Neural progenitor cell (in vitro differentiated cells): ENCODE data around the gene FAM83B. TPM values are rescaled to one million over a fixed set of nuclear protein-coding genes. Genes with fewer than 3 reads are reported as not detected.

Source experiments
- DNase-seq: peaks from one replicate; pipeline ENCODE4 v3.0.0-alpha.2; 2016; ENCODE audit warnings: low spot score
- H2AFZ ChIP-seq: fragments of 200-600 bp; sonication (generic); replicated peaks from 2 replicates; pipeline ENCODE4 v1.6.1; 2016; ENCODE audit warnings: antibody characterized with exemption
- H3F3A ChIP-seq: fragments of 200-600 bp; sonication (generic); 2 replicates; pipeline ENCODE4 v1.6.1; 2016; ENCODE audit warnings: antibody characterized with exemption, low read depth
- H3K27ac ChIP-seq: fragments of 200-600 bp; sonication (generic); 2 replicates; pipeline ENCODE4 v1.5.1; 2016; ENCODE audit warnings: mild to moderate bottlenecking
- H3K27me3 ChIP-seq: fragments of 200-600 bp; sonication (generic); 2 replicates; pipeline ENCODE4 v1.6.1; 2016; ENCODE audit warnings: mild to moderate bottlenecking, moderate library complexity
- H3K36me3 ChIP-seq: fragments of 200-600 bp; sonication (generic); 2 replicates; pipeline ENCODE4 v1.5.1; 2016
- H3K4me1 ChIP-seq: fragments of 200-600 bp; sonication (generic); 2 replicates; pipeline ENCODE4 v1.6.1; 2016; ENCODE audit warnings: mixed run types
- H3K4me2 ChIP-seq: fragments of 200-600 bp; sonication (generic); 2 replicates; pipeline ENCODE4 v1.6.1; 2016
- H3K4me3 ChIP-seq: fragments of 200-600 bp; sonication (generic); 2 replicates; pipeline ENCODE4 v1.5.1; 2016
- H3K79me2 ChIP-seq: fragments of 200-600 bp; sonication (generic); 2 replicates; pipeline ENCODE4 v1.6.1; 2016; ENCODE audit warnings: low read depth
- H3K9ac ChIP-seq: fragments of 200-600 bp; sonication (generic); 2 replicates; pipeline ENCODE4 v1.6.1; 2016
- H3K9me3 ChIP-seq: fragments of 200-600 bp; sonication (generic); 2 replicates; pipeline ENCODE4 v1.5.1; 2016; ENCODE audit warnings: low read depth
- H4K20me1 ChIP-seq: fragments of 200-600 bp; sonication (generic); 2 replicates; pipeline ENCODE4 v1.6.1; 2016; ENCODE audit warnings: low read depth
- H3K27ac Mint-ChIP-seq: 3 replicates; pipeline ENCODE4 v1.8.0; 2021; ENCODE audit warnings: mixed read lengths
- H3K27me3 Mint-ChIP-seq: 2 replicates; pipeline ENCODE4 v1.8.0; 2022; ENCODE audit warnings: low read depth, mild to moderate bottlenecking, inconsistent platforms, moderate library complexity, mixed read lengths; ENCODE audit not compliant: insufficient read depth
- H3K36me3 Mint-ChIP-seq: 3 replicates; pipeline ENCODE4 v1.8.0; 2021; ENCODE audit warnings: mixed read lengths
- H3K4me1 Mint-ChIP-seq: 3 replicates; pipeline ENCODE4 v1.8.0; 2021; ENCODE audit warnings: mixed read lengths
- H3K4me3 Mint-ChIP-seq: 3 replicates; pipeline ENCODE4 v1.8.0; 2021; ENCODE audit warnings: mild to moderate bottlenecking, moderate library complexity, mixed read lengths
- H3K9me3 Mint-ChIP-seq: 3 replicates; pipeline ENCODE4 v1.8.0; 2020; ENCODE audit warnings: mixed read lengths
- EZH2 ChIP-seq: fragments of 200-600 bp; sonication (generic); IDR thresholded peaks from 2 replicates; pipeline ENCODE4 v1.6.1; 2017; ENCODE audit warnings: antibody characterized with exemption, mild to moderate bottlenecking, moderate library complexity
- EZH2phosphoT487 ChIP-seq: fragments of 200-600 bp; sonication (generic); IDR thresholded peaks from 2 replicates; pipeline ENCODE4 v1.6.1; 2017; ENCODE audit warnings: antibody characterized with exemption
- total RNA-seq: library from RNA; depleted of rRNA; stranded (reverse); fragments of >200 nt; gene quantifications from 2 replicates; pipeline ENCODE4 v1.2.3, GENCODE V29; 2015; ENCODE audit warnings: low replicate concordance
- TF ChIP-seq, protein P1 (sequence below): fragments of 200-600 bp; sonication (generic); IDR thresholded peaks from 2 replicates; pipeline ENCODE4 v1.5.1; 2017; ENCODE audit warnings: antibody characterized with exemption, mild to moderate bottlenecking

Gene FAM83B
- total RNA-seq, 1 donor from 2014 or later, result 5.3 TPM

DNA sequence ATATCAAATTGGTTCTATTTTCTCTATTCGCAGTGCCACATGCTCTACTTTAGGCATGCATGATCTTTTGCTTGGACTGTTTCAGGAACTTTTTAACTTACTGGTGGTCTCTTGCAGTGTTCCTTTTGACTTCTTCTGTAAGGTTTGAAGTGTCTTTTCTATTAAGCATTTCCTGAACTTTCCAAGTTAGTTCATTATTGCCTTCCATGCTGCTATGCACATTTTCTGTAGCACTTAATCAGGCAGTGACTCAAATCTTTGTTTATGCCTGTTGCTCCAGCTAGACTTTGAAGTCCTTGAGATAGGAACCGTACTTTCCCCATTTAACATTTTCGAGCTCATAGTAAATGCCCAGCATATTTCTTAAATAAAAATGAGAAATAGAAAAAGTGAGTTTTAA, 52.2 kb downstream of the FAM83B start:
- H4K20me1 ChIP-seq, result no peaks in the 10 kb centered on the region
- no peak overlapping the region for H3K4me3 Mint-ChIP-seq
- H3K4me1 ChIP-seq, result peaks cover 7% of the 10 kb centered on the region
- H3K79me2 ChIP-seq, result no peaks in the 10 kb centered on the region
- H3K9me3 ChIP-seq, result no peaks in the 10 kb centered on the region
- H3K9me3 Mint-ChIP-seq, result no peaks in the 10 kb centered on the region
- H3K27ac ChIP-seq, result no peak overlapping the region
- H3K27me3 ChIP-seq, result no peaks in the 10 kb centered on the region
- H3K4me2 ChIP-seq, result no peak overlapping the region
- no peaks in the 10 kb centered on the region for H3F3A ChIP-seq
- no peak overlapping the region for H2AFZ ChIP-seq
- TF ChIP-seq, protein P1, sequence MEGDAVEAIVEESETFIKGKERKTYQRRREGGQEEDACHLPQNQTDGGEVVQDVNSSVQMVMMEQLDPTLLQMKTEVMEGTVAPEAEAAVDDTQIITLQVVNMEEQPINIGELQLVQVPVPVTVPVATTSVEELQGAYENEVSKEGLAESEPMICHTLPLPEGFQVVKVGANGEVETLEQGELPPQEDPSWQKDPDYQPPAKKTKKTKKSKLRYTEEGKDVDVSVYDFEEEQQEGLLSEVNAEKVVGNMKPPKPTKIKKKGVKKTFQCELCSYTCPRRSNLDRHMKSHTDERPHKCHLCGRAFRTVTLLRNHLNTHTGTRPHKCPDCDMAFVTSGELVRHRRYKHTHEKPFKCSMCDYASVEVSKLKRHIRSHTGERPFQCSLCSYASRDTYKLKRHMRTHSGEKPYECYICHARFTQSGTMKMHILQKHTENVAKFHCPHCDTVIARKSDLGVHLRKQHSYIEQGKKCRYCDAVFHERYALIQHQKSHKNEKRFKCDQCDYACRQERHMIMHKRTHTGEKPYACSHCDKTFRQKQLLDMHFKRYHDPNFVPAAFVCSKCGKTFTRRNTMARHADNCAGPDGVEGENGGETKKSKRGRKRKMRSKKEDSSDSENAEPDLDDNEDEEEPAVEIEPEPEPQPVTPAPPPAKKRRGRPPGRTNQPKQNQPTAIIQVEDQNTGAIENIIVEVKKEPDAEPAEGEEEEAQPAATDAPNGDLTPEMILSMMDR, result no peak
- TF ChIP-seq EZH2 (no peak), EZH2phosphoT487 (no peak)
- no peak overlapping the region for H3K4me3 ChIP-seq
- no peak overlapping the region for H3K9ac ChIP-seq
- no peaks in the 10 kb centered on the region for H3K27me3 Mint-ChIP-seq
- H3K36me3 ChIP-seq, result no peaks in the 10 kb centered on the region
- DNase-seq, result no peak
- H3K27ac Mint-ChIP-seq, result no peak overlapping the region
- H3K36me3 Mint-ChIP-seq, result no peaks in the 10 kb centered on the region
- peaks cover 6% of the 10 kb centered on the region for H3K4me1 Mint-ChIP-seq

DNA sequence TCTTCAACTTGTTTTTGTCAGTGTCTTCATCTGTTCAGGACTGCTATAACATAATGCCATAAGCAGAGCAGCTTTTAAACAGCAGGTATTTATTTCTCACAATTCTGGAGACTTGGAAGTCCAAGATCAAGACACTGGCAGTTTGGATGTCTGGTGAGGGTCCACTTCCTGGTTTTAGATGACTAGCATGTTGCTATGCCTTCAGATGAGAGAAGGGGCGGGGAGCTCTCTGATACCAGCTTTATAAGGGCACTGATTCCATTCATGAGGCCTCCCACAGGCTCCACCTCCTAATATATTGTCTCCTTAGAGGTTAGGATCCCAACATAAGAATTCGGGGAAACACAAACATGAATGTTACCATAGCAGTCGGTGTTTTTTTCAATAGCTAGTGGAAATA, 52.9 kb downstream of the FAM83B start:
- no peak for DNase-seq
- H3K9ac ChIP-seq, result no peak overlapping the region
- TF ChIP-seq, protein P1, result no peak
- TF ChIP-seq EZH2 (no peak), EZH2phosphoT487 (no peak)
- H3K4me2 ChIP-seq, result no peak overlapping the region
- no peaks in the 10 kb centered on the region for H3K9me3 ChIP-seq
- no peak overlapping the region for H2AFZ ChIP-seq
- H3K27me3 Mint-ChIP-seq, result no peaks in the 10 kb centered on the region
- H3K36me3 ChIP-seq, result no peaks in the 10 kb centered on the region
- H3K9me3 Mint-ChIP-seq, result no peaks in the 10 kb centered on the region
- H4K20me1 ChIP-seq, result no peaks in the 10 kb centered on the region
- H3K27ac ChIP-seq, result no peak overlapping the region
- H3K79me2 ChIP-seq, result no peaks in the 10 kb centered on the region
- no peak overlapping the region for H3K4me3 ChIP-seq
- H3F3A ChIP-seq, result no peaks in the 10 kb centered on the region
- H3K4me1 Mint-ChIP-seq, result peaks cover 6% of the 10 kb centered on the region
- peaks cover 7% of the 10 kb centered on the region for H3K4me1 ChIP-seq
- H3K4me3 Mint-ChIP-seq, result no peak overlapping the region
- no peak overlapping the region for H3K27ac Mint-ChIP-seq
- no peaks in the 10 kb centered on the region for H3K27me3 ChIP-seq
- H3K36me3 Mint-ChIP-seq, result no peaks in the 10 kb centered on the region

DNA sequence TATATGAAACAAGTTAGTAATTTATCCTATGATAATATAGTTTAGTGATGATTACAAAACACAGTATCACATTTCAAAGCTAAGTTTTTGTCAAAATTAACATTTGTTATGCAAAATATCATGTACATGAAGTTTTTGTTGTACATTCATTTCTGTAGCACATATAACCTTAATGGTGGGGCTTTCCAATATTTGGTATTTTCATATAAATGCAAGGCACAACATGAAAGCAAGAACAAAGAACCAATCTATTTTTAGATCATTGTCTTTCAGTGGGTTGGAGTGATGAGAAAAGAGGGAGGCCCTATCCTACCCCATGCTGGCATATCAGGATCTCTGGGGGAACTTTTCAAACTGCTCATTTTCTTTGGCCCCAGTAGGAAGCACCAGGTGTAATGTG, 53.4 kb downstream of the FAM83B start:
- peaks cover 6% of the 10 kb centered on the region for H3K4me1 Mint-ChIP-seq
- Histone ChIP-seq H3F3A (no peaks in the 10 kb centered on the region), H3K4me3 (no peak overlapping the region), H3K36me3 (no peaks in the 10 kb centered on the region), H3K9me3 (no peaks in the 10 kb centered on the region), H3K27me3 (no peaks in the 10 kb centered on the region), H3K27ac (no peak overlapping the region), H3K9ac (no peak overlapping the region), H3K79me2 (no peaks in the 10 kb centered on the region), H2AFZ (no peak overlapping the region), H4K20me1 (no peaks in the 10 kb centered on the region), H3K4me2 (no peak overlapping the region), H3K4me1 (peaks cover 7% of the 10 kb centered on the region)
- H3K9me3 Mint-ChIP-seq, result no peaks in the 10 kb centered on the region
- no peaks in the 10 kb centered on the region for H3K27me3 Mint-ChIP-seq
- TF ChIP-seq EZH2phosphoT487, result no peak
- TF ChIP-seq, protein P1, result no peak
- TF ChIP-seq EZH2, result no peak
- no peak overlapping the region for H3K27ac Mint-ChIP-seq
- no peak for DNase-seq
- no peaks in the 10 kb centered on the region for H3K36me3 Mint-ChIP-seq
- no peak overlapping the region for H3K4me3 Mint-ChIP-seq

DNA sequence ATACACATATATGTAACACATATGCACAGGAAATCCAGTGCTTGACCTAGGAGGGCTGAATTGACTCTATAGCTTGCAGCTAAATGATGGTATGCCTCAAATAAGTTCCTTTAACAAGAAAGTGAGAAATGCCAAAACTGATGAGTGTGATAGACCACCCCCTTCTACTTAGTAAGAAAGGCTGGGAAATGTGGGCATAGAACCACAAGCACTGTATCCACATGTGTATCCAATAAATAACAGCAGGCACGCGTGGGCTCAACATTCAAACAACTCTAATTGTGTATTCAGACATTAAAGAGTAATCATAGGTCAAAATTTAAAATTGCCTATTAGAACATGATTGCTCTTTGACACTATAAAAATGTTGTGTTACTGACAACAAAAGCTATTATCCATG, 54.1 kb downstream of the FAM83B start:
- no peaks in the 10 kb centered on the region for H3K9me3 ChIP-seq
- no peak overlapping the region for H2AFZ ChIP-seq
- Mint-ChIP-seq H3K27ac (no peak overlapping the region), H3K27me3 (no peaks in the 10 kb centered on the region), H3K4me3 (no peak overlapping the region), H3K4me1 (peaks cover 6% of the 10 kb centered on the region), H3K36me3 (no peaks in the 10 kb centered on the region), H3K9me3 (no peaks in the 10 kb centered on the region)
- no peak overlapping the region for H3K4me3 ChIP-seq
- no peak overlapping the region for H3K27ac ChIP-seq
- H3K36me3 ChIP-seq, result no peaks in the 10 kb centered on the region
- TF ChIP-seq EZH2phosphoT487 (no peak), EZH2 (no peak)
- TF ChIP-seq, protein P1, result no peak
- no peaks in the 10 kb centered on the region for H4K20me1 ChIP-seq
- H3K27me3 ChIP-seq, result no peaks in the 10 kb centered on the region
- H3K9ac ChIP-seq, result no peak overlapping the region
- H3K4me1 ChIP-seq, result peaks cover 7% of the 10 kb centered on the region
- H3K79me2 ChIP-seq, result no peaks in the 10 kb centered on the region
- H3K4me2 ChIP-seq, result no peak overlapping the region
- DNase-seq, result no peak
- no peaks in the 10 kb centered on the region for H3F3A ChIP-seq
